Stimulated activated CD4-positive, alpha-beta T cell treated with anti-CD3 and anti-CD28 coated beads, Interleukin-12 subunit alpha, Interleukin-12 subunit beta, amount 100 ng/mL, for 48 hours (primary cell): ENCODE results near the gene PRRT1.

Experiments
- DNase-seq, 3 donors: peaks; one replicate each; pipeline ENCODE4 v3.0.0-alpha.2; 2020; ENCODE audit warnings: low read depth in 2 of 3, low spot score in 1 of 3

Gene PRRT1

GRCh38 chr6:32175711-32176475 is 24.2 kb upstream of the PRRT1 start, which contains the start of gene AGPAT1:
AGPAT1 (minus strand) TSS chr6:32176084; CDS start chr6:32171496, 4,588 bp downstream.
- DNase-seq: peak; percentile 95 to 97 (median 96)

GRCh38 chr6:32175322-32175710 is 23.6 kb upstream of the PRRT1 start:
- no peak for DNase-seq

GRCh38 chr6:32174416-32174815 is 22.7 kb upstream of the PRRT1 start:
- no peak for DNase-seq

GRCh38 chr6:32173051-32173727 is 21.4 kb upstream of the PRRT1 start:
- DNase-seq: no peak

- DNase-seq: no peak
These were observed 19.5 kb upstream of the PRRT1 start for GRCh38 chr6:32171234-32171633.

- no peak for DNase-seq
These were observed 18.6 kb upstream of the PRRT1 start for GRCh38 chr6:32170294-32170693.

- DNase-seq: no peak
These were observed 17.3 kb upstream of the PRRT1 start for GRCh38 chr6:32168807-32169591.

GRCh38 chr6:32168350-32168749 is 16.6 kb upstream of the PRRT1 start:
- no peak for DNase-seq

GRCh38 chr6:32167761-32168262 is 16.1 kb upstream of the PRRT1 start:
- no peak for DNase-seq

GRCh38 chr6:32167154-32167760 is 15.5 kb upstream of the PRRT1 start:
- no peak for DNase-seq

- DNase-seq: no peak
These were observed 14.8 kb upstream of the PRRT1 start for GRCh38 chr6:32166411-32167061.

- DNase-seq: no peak
These were observed 12.6 kb upstream of the PRRT1 start, which contains the start of gene EGFL8 for GRCh38 chr6:32164295-32164694. EGFL8 (plus strand) TSS chr6:32164595; CDS start chr6:32166166, 1,571 bp downstream.

- DNase-seq: no peak
These were observed 12.0 kb upstream of the PRRT1 start for GRCh38 chr6:32163559-32164258.

GRCh38 chr6:32158052-32158451 is 6.3 kb upstream of the PRRT1 start:
- DNase-seq: no peak

GRCh38 chr6:32156891-32157290 is 5.2 kb upstream of the PRRT1 start:
- no peak for DNase-seq

GRCh38 chr6:32154514-32155161 is 2.9 kb upstream of the PRRT1 start:
- DNase-seq: peak; percentile 37 to 51 (median 51)

GRCh38 chr6:32153564-32154513 is 2.1 kb upstream of the PRRT1 start, which contains the start of gene PPT2:
PPT2 (plus strand) TSS chr6:32154141; CDS start chr6:32154595, 454 bp downstream.
- DNase-seq: peak; percentile 57 to 65 (median 62)
